Esophagus muscularis mucosa (tissue), 4 donors: Measurements from ENCODE around the gene RCAN1.

ENCODE experiments used
- CTCF ChIP-seq, 3 experiments: fragments of 200-600 bp in 2 of 3; fragments of 450-650 bp in 1 of 3; sonication (generic) in 2 of 3; IDR thresholded peaks; one replicate each; pipeline ENCODE4 v1.5.1; 2017 to 2019; ENCODE audit warnings: antibody characterized with exemption in 3 of 3, mild to moderate bottlenecking in 2 of 3, moderate library complexity in 1 of 3
- EP300 ChIP-seq: sonication (generic); formaldehyde crosslinking; IDR thresholded peaks from one replicate; pipeline ENCODE4 v1.6.1; 2017; ENCODE audit warnings: antibody characterized with exemption
- POLR2A ChIP-seq: fragments of 450-650 bp; IDR thresholded peaks from one replicate; pipeline ENCODE4 v1.6.1; 2017; ENCODE audit warnings: antibody characterized with exemption, moderate library complexity, mild to moderate bottlenecking, low read depth
- POLR2AphosphoS5 ChIP-seq, 2 donors: sonication (generic); formaldehyde crosslinking; IDR thresholded peaks; one replicate each; pipeline ENCODE4 v1.6.1; 2017; ENCODE audit warnings: antibody characterized with exemption in 2 of 2

DNA sequence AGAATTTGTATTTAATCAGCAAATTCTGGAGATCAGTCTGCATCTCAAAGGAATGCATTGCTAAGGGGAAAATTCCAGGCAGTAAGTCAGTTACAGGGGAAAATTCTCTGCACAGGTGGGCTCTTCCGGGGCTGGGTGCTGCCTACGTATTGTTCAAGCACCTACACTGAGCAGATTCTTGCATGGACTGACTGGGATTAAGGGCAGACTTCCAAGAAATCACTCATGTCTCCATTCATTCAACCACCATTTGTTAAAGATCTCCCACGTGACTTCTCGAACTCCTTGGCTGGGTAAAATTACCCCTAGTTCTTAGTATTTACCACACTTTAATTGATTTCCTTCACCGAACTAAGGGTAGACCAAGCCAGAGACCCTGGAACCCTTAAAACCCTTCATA lies 74.7 kb downstream of the RCAN1 start:
- TF ChIP-seq CTCF (IDR thresholded peaks at IDR 0.05) = no peak
- TF ChIP-seq EP300 = no peak
- no peak for TF ChIP-seq POLR2AphosphoS5 (IDR thresholded peaks at IDR 0.05)
- TF ChIP-seq POLR2A = no peak
